H7 (cell line): ENCODE results near the gene SS18. TPM values are rescaled to one million over a fixed set of nuclear protein-coding genes. Genes with fewer than 3 reads are reported as not detected.

Experiments
- DNase-seq: peaks from one replicate; pipeline ENCODE4 v3.0.0; 2012
- H3K27me3 ChIP-seq: 2 replicates; pipeline ENCODE4 v1.6.0; 2011; ENCODE audit warnings: mild to moderate bottlenecking, low read length; ENCODE audit not compliant: control insufficient read depth, insufficient read depth
- H3K36me3 ChIP-seq: replicated peaks from 2 replicates; pipeline ENCODE4 v1.5.1; 2011; ENCODE audit warnings: low read length; ENCODE audit not compliant: control insufficient read depth, insufficient read depth
- H3K4me3 ChIP-seq: 2 replicates; pipeline ENCODE4 v1.5.1; 2011; ENCODE audit warnings: low read depth, mild to moderate bottlenecking, control low read depth, low read length, moderate library complexity; ENCODE audit not compliant: insufficient read depth
- total RNA-seq: library from RNA; depleted of rRNA; stranded (reverse); fragments of >200 nt; shearing (Covaris generic); gene quantifications from 2 replicates; pipeline ENCODE4 v1.2.3, GENCODE V29; 2014

SS18 gene
- total RNA-seq, 1 experiment from 2014 or later, result 97.6 TPM

DNA sequence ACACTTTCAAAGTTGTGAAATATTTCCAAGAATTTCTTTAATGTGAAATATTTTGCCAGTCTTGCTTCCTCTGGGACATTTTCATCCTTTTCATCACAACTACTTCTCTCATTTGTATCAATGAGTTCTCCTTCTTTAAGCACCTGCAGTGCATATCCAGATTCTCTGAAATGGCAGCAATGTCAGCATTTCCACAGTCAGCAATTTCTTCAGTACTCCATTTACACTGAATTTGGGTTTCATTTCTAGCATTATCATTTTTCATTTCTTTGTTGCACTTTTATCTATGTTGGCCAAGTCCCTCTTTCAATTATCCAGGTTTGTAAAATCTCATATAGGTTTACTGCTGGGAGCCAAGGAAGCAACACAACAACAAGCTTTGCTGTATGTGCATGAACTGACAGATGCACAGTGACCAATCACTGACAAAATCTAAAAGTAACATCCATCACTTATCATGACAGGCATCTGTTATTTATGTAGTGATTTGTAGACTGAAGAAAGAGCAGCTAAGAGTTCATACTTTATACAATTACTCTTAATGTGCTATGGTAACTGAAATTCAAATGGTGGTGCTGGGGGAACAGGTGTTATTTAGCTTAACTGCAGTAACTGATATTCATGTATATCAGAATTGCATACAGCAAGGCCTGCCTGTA lies 43.9 kb downstream of the SS18 start:
- Histone ChIP-seq H3K27me3 (no peaks in the 10 kb centered on the region), H3K36me3 (peaks cover 3% of the 10 kb centered on the region), H3K4me3 (no peak overlapping the region)
- no peak for DNase-seq

DNA sequence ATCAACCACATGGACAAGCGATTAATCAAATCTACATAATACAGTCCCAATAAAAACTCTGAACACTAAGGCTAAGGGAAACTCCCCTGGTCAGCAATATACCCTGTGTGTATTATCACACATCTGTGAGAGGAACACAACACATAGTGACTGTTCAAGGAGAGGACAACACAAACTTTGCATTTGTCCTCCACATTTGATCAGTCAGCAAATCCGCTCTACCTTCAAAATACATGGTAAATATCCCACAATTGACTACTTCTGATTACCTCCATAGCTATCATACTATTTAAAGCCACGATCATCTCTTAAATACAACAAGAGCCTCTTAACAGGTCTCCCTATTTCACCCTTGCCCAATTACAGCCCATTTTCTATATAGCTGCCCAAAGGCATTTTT lies 45.6 kb downstream of the SS18 start:
- H3K27me3 ChIP-seq, result no peaks in the 10 kb centered on the region
- no peak for DNase-seq
- peaks cover 3% of the 10 kb centered on the region for H3K36me3 ChIP-seq
- H3K4me3 ChIP-seq, result no peak overlapping the region

DNA sequence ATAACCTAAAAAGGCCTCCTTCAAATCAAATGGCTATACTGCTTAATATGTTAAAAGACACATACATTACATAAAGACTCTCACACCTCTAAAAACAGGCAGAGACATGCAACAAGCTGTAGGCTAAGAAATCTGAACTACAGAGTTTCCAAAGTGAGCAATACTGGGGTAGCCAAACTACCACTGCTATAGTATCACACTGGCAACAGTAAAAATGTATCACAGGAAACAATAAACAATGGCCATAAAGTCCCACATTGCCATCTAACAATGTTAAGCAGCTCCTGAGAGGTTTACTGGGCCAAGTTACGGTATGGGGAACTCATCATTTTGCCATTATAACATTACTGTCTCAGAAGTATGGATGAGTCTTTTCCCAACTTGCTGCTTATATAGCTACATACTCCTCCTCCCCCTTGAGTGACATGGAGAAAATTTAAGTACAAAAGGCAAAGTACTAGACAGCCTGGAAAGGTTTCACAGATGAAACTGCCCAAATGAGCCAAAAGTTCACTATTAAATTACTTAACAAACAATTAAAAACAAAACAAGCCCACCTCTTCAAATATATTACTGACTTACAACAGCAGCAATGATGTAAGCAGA lies 50.3 kb downstream of the SS18 start:
- no peaks in the 10 kb centered on the region for H3K27me3 ChIP-seq
- no peak for DNase-seq
- no peak overlapping the region for H3K4me3 ChIP-seq
- H3K36me3 ChIP-seq, result peaks cover 1% of the 10 kb centered on the region; the same call in 1 of the 2 replicates

DNA sequence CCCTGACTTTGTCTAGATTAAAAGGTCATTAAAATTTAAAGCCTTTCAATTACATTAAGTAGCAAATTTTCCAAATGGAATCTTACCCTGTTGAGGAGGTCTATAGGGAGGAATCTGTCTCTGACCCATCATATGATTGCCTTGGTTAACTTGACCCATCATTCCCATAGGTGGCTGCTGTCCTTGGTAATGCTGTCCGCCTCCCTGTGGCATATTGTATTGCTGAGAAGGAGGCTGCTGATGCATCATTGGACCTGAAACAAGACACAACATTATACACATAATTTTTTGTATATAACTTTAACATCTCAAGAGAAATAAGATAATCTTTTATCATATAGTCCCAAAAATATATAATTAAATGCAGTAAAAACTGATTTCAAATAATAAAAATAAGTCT lies 51.2 kb downstream of the SS18 start:
- Histone ChIP-seq H3K36me3 (peaks cover 1% of the 10 kb centered on the region; the same call in 1 of the 2 replicates), H3K27me3 (no peaks in the 10 kb centered on the region), H3K4me3 (no peak overlapping the region)
- no peak for DNase-seq

DNA sequence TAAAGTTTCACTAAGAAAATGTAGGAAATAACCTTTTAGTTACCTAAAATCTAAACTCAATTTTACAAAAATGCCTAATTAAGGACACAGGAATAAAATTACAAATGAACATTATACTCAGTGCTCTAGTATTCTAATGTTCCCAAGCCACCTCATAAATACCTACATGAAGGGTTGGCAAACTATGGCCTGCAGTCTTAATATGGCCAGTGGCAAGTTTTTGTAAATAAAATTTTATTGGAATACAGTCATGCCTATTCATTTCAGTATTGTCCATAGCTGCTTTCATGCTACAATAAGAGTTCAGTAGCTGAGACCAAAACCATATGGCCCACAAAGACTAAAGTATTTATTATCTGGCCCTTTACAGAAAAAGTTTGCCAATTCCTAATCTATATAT lies 53.8 kb downstream of the SS18 start:
- Histone ChIP-seq H3K36me3 (peaks cover 2% of the 10 kb centered on the region), H3K4me3 (no peak overlapping the region), H3K27me3 (no peaks in the 10 kb centered on the region)
- DNase-seq, result no peak

DNA sequence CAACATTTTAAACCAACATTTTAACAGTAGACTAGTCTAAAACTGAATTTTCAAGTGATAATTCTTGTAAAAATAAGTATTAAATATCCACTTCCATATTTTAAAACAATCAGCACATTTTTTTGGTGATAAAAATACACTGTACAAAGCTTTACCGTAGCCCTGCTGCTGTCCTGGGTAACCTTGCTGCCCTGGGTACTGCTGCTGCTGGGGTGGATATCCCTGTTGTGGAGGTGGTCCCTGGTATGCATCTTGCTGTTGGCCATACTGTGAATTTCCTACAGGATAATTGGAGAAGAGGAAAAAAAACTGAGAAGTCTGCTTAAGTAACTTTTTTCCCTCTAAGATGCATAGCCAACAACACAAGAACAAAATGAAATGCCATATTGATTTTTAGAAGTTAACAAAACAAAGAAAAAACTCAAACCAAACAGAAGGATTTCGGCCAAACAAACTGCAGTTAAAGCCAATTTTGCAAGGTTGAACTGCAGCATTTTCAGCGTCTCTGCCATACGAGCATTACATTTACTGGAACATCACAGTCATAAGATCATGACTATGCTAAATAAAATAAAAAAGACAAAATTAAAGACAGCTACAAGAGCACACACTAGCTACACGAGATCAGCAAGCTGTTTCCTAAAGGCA lies 55.4 kb downstream of the SS18 start:
- no peaks in the 10 kb centered on the region for H3K27me3 ChIP-seq
- no peak for DNase-seq
- H3K4me3 ChIP-seq, result no peak overlapping the region

DNA sequence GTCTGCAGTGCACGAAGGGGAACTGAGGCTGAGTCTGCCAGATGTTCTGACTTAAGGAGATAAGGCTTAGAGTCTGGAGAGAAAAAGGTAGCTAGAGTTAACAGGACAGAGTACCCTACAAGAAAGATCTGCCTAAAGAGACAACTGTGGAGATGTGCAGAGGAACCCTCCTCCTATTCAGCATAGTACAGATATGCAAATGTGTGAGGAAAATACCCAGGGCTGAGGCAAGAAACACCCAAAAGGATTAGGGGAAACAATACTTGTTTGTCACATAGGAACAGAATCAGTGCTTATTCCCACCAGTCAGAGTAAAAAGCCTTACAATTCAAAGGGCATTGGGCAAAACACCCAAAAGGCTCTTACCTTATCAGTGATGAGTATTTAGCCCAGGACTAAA lies 67.8 kb downstream of the SS18 start:
- no peaks in the 10 kb centered on the region for H3K27me3 ChIP-seq
- H3K4me3 ChIP-seq, result no peak overlapping the region
- DNase-seq, result peak; percentile 7
- H3K36me3 ChIP-seq, result peaks cover 9% of the 10 kb centered on the region

More for the DNA sequence above, 55.4 kb downstream of the SS18 start:
- peaks cover 4% of the 10 kb centered on the region for H3K36me3 ChIP-seq

DNA sequence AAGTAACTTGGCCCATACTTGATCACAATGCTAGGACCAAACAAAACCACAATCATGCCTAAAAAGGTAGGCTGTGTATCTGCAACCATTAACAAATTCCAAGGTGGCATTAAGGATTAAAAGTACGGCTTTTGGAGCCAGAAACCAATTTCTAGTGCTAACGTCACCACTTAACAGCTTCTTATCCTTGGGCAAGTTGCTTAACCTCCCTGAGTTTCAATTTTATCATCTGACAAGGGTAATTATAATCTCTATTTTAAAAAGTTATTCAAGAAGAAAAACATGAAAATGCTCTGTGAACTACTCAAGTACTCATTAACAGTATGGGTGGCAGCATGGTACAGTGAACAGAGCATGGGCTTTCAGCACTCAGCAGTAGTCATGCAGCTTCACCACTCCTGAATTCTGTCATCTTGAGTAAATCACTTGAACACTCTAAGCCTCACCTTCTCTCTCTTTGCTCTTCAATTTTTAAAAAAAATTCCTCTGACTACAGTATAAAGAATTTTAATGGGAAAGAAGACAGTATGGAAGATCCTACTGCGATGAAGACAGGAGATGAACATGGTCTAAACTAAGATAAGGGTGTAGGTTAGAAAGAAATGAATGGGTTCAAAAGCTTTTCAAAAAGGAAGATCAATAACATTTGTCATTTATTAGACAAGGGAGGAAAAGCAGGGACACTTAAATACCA lies 69.2 kb downstream of the SS18 start:
- Histone ChIP-seq H3K27me3 (no peaks in the 10 kb centered on the region), H3K4me3 (no peak overlapping the region), H3K36me3 (peaks cover 10% of the 10 kb centered on the region)
- no peak for DNase-seq

DNA sequence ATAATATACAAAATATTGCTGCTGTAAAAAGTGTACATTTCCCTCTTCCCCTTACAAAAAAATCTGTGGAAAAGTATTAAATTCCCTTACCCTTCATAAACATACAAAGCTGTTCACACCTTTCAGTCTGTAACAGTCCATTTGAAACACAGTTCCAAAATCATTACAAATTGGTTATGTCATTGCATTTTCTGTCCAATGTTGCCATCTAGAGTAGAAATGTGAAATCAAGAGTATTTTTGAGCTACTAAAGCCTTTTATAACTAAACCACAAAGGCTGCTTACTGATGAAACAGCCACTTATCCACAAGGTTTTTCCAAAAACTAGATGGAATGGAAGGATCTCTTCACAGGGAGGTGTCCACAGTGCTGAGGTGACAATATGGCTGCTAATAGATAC lies 72.5 kb downstream of the SS18 start:
- no peak for DNase-seq
- Histone ChIP-seq H3K4me3 (no peak overlapping the region), H3K36me3 (peaks cover 9% of the 10 kb centered on the region), H3K27me3 (no peaks in the 10 kb centered on the region)

DNA sequence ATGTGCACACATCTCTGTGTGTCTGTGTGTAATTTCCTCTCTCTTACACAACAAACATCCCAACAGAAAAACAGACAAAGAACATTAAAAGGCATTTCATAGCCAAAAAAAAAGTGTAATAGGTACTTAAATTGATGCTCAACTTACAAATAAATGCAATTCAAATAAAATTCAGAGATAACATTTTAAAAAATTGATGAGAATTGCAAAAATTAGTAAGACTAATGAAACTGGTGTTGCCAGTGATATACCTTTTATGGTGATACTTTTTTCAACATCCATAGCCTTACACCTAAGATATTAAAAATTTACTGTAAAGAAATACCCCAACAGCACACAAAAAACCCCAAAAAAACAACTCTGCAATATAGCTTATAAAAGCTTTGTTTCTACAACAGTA lies 76.0 kb downstream of the SS18 start:
- peaks cover 9% of the 10 kb centered on the region for H3K36me3 ChIP-seq
- no peak for DNase-seq
- H3K27me3 ChIP-seq, result no peaks in the 10 kb centered on the region
- H3K4me3 ChIP-seq, result no peak overlapping the region

DNA sequence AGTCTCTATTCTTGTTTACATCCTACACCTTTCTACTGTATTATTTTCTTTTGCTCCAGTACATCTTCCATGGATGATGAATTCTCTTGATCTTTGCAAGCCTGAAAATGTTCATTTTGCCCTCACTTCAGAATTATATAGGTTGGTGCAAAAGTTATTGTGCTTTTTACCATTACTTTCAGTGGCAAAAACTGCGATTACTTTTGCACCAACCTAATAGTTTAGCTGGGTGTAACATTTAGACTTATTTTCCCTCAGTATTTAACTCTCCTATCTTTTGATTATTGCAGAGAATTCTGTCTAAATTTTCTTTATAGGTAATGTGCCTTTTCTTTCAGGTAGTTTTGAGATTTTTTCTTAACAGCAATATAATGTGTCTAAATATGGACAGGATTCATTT lies 81.8 kb downstream of the SS18 start:
- Histone ChIP-seq H3K4me3 (no peak overlapping the region), H3K27me3 (no peaks in the 10 kb centered on the region), H3K36me3 (no peaks in the 10 kb centered on the region)
- no peak for DNase-seq

DNA sequence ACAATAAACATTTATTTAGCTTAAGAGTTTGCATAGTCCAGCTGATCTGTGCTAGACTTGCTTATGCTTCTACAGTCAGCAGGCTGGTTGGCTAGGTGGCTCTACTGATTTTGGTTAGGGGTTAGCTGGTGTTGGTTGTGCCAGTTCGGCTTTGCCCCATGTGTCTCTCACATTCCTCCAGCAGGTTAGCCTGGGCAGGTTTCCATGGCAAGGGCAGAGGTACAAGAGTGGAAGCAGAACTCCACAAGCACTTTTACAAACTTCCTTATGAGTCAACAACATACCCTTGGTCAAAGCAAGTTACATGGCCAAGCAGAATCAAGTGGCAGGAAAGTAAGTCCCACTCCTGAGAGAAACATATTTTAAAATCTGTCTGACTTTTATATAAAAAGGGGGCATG lies 82.3 kb downstream of the SS18 start:
- no peaks in the 10 kb centered on the region for H3K27me3 ChIP-seq
- DNase-seq, result no peak
- H3K36me3 ChIP-seq, result no peaks in the 10 kb centered on the region
- H3K4me3 ChIP-seq, result no peak overlapping the region

DNA sequence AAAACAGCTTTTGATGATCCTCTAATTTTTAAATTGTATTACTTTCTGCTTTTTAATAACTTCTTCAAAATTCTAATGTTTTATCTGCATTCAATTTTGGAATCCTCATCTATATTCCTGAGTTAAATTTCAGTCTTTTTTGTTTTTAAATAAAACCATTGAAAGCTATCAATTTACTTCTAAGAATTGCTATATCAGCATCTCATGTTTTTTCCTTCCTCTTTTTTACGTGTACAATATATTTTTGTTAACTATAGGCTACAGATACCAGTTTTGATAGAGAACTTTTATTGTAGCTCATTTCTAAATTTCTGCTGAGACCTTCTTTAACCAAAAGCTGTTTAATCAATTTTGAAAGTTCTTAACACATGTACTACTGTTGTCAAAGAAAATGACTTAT lies 84.5 kb downstream of the SS18 start:
- DNase-seq, result no peak

DNA sequence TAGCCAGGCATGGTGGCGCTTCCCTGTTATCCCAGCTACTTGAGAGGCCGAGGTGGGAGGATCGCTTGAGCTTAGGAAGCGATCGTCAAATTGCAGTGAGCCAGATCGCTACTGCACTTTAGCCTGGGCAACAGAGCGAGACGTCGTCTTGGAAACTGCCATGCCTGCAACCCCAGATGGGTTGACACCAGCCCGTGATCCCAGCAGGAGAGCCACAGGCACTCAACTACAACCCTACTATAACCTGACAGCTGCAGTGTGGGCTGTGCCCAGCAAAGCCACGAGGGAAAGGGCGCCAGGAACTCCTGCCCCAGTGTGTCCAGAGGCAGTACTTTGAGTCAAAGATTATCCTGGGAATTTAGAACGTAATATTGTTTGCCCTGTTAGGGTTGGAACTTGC lies 85.6 kb downstream of the SS18 start:
- Histone ChIP-seq H3K36me3 (no peaks in the 10 kb centered on the region), H3K4me3 (no peak overlapping the region), H3K27me3 (no peaks in the 10 kb centered on the region)
- DNase-seq, result no peak

More for the DNA sequence above, 84.5 kb downstream of the SS18 start:
- Histone ChIP-seq H3K27me3 (no peaks in the 10 kb centered on the region), H3K4me3 (no peak overlapping the region), H3K36me3 (no peaks in the 10 kb centered on the region)

DNA sequence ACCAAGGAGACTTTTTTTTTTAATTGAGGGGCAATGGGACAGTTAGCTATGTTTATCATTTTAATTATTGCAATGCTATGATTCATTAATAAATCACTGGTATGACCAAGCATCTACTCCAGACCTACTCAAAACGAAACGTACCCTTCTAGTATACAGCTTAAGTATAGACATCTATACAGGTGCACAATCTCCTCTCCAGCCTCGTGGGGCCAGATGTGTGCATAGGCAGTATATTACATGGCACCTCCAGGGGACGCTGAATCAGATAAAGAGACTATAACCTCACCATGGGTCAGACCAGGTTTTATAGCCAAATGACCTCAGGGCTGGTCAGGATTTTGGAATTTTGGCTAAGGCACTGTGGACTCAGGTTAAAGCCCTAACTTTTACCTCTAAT lies 86.6 kb downstream of the SS18 start:
- no peak for DNase-seq
- H3K4me3 ChIP-seq, result no peak overlapping the region
- H3K36me3 ChIP-seq, result no peaks in the 10 kb centered on the region
- H3K27me3 ChIP-seq, result no peaks in the 10 kb centered on the region
